Measurements from ENCODE around the gene CCDC6.

The CCDC6 gene

DNA sequence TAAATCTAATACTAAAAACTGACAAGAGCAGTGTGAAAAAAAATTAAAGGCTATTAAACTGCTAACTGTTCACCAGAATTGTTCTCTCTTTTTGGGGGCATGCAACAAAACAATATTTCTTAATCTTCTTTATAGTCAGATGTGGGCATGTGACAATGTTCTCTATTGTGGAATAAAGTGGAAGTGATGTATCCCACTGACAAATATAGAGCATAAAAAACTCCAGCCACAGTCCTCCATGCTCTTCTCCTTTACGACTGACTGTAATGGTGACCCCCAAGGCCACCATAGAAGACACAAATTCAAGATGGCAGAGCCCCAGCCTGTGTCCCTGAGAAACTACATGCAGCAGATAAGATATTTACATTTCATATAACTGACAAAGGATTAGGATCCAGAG lies 11.6 kb upstream of the CCDC6 start:
- H3K4me3 ChIP-seq (ENCODE audit: low read depth, low read length): no peak overlapping the region
- TF ChIP-seq, protein P1, sequence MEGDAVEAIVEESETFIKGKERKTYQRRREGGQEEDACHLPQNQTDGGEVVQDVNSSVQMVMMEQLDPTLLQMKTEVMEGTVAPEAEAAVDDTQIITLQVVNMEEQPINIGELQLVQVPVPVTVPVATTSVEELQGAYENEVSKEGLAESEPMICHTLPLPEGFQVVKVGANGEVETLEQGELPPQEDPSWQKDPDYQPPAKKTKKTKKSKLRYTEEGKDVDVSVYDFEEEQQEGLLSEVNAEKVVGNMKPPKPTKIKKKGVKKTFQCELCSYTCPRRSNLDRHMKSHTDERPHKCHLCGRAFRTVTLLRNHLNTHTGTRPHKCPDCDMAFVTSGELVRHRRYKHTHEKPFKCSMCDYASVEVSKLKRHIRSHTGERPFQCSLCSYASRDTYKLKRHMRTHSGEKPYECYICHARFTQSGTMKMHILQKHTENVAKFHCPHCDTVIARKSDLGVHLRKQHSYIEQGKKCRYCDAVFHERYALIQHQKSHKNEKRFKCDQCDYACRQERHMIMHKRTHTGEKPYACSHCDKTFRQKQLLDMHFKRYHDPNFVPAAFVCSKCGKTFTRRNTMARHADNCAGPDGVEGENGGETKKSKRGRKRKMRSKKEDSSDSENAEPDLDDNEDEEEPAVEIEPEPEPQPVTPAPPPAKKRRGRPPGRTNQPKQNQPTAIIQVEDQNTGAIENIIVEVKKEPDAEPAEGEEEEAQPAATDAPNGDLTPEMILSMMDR (IDR thresholded peaks at IDR 0.05; ENCODE audit: low read depth, low read length, missing control alignments): no peak
- in situ Hi-C loops (cut with HindIII; ENCODE audit: low sequenced_read_pairs): no loop called here
- DNase-seq (ENCODE audit: low read depth): no peak

DNA sequence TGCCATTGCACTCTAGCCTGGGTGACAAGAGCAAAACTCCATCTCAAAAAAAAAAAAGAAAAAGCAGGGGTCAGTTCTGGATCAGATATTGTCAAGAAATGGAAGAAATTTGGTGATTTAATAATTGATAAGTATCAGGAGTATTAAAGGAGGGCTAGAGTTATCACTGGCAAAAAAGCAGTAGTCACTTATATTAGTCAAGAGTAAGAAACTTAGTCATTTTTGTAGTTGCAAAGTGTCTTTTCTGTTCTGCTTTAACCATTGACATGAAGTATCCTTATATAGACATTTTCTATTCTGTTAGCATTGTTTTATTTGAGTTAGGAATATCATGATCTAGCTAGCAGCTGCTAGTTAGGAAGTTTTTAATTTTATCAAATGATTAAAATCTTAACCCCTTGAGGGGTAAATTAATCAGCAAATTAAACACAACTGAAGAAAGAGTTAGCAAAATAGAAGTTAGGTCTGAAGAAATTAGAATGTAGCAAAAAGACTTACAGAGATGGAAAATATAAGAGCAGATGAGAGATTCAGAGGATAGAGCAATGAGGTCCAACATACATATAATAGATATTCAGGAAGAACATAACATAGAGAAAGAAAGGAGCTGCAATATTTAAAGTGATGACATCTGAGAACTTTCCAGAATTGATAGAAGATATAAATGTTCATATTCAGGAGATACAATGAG lies 7.3 kb upstream of the CCDC6 start:
- TF ChIP-seq, protein P1 (IDR thresholded peaks at IDR 0.05; ENCODE audit: low read depth, low read length, missing control alignments): no peak
- DNase-seq (ENCODE audit: low read depth): no peak
- in situ Hi-C loops (cut with HindIII; ENCODE audit: low sequenced_read_pairs): no loop called here
- no peak overlapping the region for H3K4me3 ChIP-seq (ENCODE audit: low read depth, low read length)

DNA sequence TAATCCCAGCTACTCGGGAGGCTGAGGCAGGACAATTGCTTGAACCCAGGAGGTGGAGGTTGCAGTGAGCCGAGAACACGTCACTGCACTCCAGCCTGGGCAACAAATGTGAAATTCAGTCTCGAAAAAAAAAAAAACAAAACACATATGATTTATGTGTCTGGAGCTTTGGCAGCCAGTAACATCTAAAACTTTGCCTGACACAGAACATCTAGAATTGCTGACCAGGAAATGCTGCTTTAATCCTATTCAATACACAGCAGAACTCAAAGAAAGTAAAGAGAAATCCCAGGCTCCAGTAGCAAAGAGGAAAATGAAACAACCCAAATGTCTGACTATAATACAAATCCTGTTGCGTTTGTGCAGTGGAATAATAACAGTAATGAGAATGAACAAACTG lies 4.5 kb upstream of the CCDC6 start:
- no peak for DNase-seq (ENCODE audit: low read depth)
- H3K4me3 ChIP-seq (ENCODE audit: low read depth, low read length): no peak overlapping the region
- TF ChIP-seq, protein P1 (IDR thresholded peaks at IDR 0.05; ENCODE audit: low read depth, low read length, missing control alignments): no peak
- in situ Hi-C loops (cut with HindIII; ENCODE audit: low sequenced_read_pairs): no loop called here

DNA sequence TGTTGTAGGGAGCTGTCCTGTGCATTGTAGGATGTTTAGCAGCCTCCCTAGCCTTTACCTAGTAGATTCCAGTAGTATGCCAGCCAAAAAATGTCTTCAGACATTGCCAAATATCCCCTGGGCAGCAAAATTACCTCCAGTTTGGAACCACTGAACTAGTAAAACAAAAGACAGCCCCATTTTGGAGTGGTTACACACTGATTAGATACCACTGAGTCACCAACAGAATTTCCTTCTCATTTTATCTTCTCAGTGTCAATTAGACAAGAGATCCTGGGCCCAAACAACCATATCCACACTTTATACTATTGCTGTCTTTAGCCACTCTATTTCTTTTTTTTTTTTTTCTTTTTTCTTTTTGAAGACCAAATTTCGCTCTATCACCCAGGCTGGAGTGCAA lies 3.5 kb upstream of the CCDC6 start:
- no peak for DNase-seq (ENCODE audit: low read depth)
- TF ChIP-seq, protein P1 (IDR thresholded peaks at IDR 0.05; ENCODE audit: low read depth, low read length, missing control alignments): no peak
- in situ Hi-C loops (cut with HindIII; ENCODE audit: low sequenced_read_pairs): no loop called here
- H3K4me3 ChIP-seq (ENCODE audit: low read depth, low read length): no peak overlapping the region

DNA sequence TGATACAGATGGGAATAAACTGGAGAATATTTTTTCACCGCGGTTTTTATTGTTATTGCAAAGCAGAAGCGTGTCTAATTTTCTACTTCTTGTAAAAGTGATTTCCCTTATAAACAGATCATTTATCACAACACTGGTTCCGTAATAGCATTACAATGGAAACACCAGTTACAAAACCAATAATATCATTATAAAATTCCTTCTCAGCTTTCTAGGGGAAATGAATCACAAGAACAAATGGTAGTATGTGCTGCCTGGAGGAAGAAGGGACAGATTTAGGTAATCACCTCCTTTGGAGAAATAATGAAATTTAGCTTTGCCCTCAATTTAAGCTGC lies 2.4 kb upstream of the CCDC6 start:
- in situ Hi-C loops (cut with HindIII; ENCODE audit: low sequenced_read_pairs): no loop called here
- TF ChIP-seq, protein P1 (IDR thresholded peaks at IDR 0.05; ENCODE audit: low read depth, low read length, missing control alignments): no peak
- no peak for DNase-seq (ENCODE audit: low read depth)
- no peak overlapping the region for H3K4me3 ChIP-seq (ENCODE audit: low read depth, low read length)

DNA sequence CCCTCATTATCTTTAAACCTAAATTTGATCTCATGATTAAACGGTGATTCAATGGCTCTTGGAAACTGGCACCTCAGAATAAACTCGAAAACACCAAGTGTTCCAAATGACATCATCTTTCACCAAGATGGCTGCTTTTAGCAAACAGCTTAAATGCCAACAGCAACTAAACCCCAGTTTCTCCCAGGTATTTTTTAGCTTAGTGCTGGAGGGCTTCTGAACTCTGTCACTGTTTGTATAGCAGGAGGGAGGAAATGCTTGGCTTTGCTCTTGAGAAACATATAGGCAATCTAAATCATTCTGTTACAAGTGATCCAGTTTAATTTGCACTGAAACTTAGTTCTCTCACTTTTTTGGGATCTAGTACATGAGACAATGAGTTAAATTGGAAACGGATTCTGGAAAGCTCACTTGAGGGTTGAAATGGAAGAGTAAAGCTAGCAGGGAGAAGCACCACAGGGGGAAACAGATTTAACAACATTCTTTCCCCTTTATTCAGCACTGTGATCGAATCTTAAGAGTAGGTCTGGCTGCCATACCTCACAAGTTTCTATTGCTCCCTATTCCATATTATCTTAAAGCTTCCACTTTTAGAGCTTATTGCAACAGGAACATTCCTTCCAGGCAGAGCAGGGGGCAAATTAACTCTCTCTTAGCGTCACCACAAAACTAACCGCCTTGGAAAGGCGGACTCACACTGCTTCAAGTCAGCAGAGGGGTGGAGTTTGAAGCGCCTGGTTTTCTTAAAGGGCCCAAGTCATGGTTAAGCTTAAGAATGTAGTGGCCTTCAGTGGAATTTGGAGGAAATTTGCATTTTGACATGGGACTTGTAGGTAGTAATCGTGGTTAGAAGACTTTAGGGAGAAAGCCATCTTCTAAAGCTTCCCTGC lies 1.8 kb upstream of the CCDC6 start:
- in situ Hi-C loops (cut with HindIII; ENCODE audit: low sequenced_read_pairs): no loop called here
- TF ChIP-seq, protein P1 (IDR thresholded peaks at IDR 0.05; ENCODE audit: low read depth, low read length, missing control alignments): no peak
- peak overlapping the region; percentile 32 for H3K4me3 ChIP-seq (ENCODE audit: low read depth, low read length)
- peak; percentile 95 for DNase-seq (ENCODE audit: low read depth)
